CD4-positive, alpha-beta T cell (primary cell): ENCODE measurements around the gene BICDL2. TPM values are rescaled to one million over a fixed set of nuclear protein-coding genes. Genes with fewer than 3 reads are reported as not detected.

Source experiments
- ATAC-seq: fragments of 200-7000 bp; cut with Tn5 transposase; one replicate; pipeline ENCODE4 v1.10.0; 2022; ENCODE audit warnings: mild to moderate bottlenecking; ENCODE audit not compliant: poor library complexity
- CTCF ChIA-PET: fragments of 350-600 bp; sonication (Branson Sonifier 250); formaldehyde crosslinking; loops from one replicate; lab custom pipeline; 2021; ENCODE audit warnings: antibody characterized with exemption, inconsistent platforms; lab: Charles Lee
- POLR2A ChIA-PET: fragments of 350-600 bp; sonication (Branson Sonifier 250); formaldehyde crosslinking; loops from one replicate; lab custom pipeline; 2021; ENCODE audit warnings: antibody characterized with exemption, inconsistent platforms; lab: Charles Lee
- DNase-seq, 14 experiments: peaks; one replicate each; pipeline ENCODE4 v3.0.0-alpha.2; 2013 to 2020; ENCODE audit warnings: mixed read lengths in 2 of 14
- H3K27ac ChIP-seq, 2 donors: one replicate each; pipeline versions ENCODE4 v1.5.1 to v1.7.0; 2013; ENCODE audit warnings: low read length in 2 of 2, low read depth in 1 of 2, mild to moderate bottlenecking in 1 of 2
- H3K27me3 ChIP-seq, 2 experiments: 1 replicate in 1 of 2; 2 replicates in 1 of 2; pipeline versions ENCODE4 v1.6.1 to v1.7.0; 2013; ENCODE audit warnings: low read length in 2 of 2, control low read depth in 1 of 2, mild to moderate bottlenecking in 1 of 2, moderate library complexity in 1 of 2; ENCODE audit not compliant: insufficient read depth in 2 of 2, control insufficient read depth in 1 of 2
- H3K36me3 ChIP-seq: one replicate; pipeline ENCODE4 v1.6.1; 2013; ENCODE audit warnings: low read length, control low read depth; ENCODE audit not compliant: insufficient read depth
- H3K4me1 ChIP-seq: one replicate; pipeline ENCODE4 v1.6.1; 2013; ENCODE audit warnings: low read length, control low read depth; ENCODE audit not compliant: insufficient read depth
- H3K4me3 ChIP-seq: one replicate; pipeline ENCODE4 v1.5.1; 2013; ENCODE audit warnings: mild to moderate bottlenecking, low read length, moderate library complexity
- H3K9me3 ChIP-seq, 2 experiments: 1 replicate in 1 of 2; 2 replicates in 1 of 2; pipeline versions ENCODE4 v1.6.1 to v1.7.0; 2013; ENCODE audit warnings: low read length in 2 of 2, mild to moderate bottlenecking in 2 of 2, control low read depth in 1 of 2, moderate library complexity in 1 of 2; ENCODE audit not compliant: control insufficient read depth in 1 of 2, insufficient read depth in 1 of 2
- H3K27ac Mint-ChIP-seq: one replicate; pipeline ENCODE4 v1.8.0; 2020; ENCODE audit warnings: mixed read lengths
- H3K27me3 Mint-ChIP-seq: one replicate; pipeline ENCODE4 v1.8.0; 2021; ENCODE audit warnings: mixed read lengths
- H3K36me3 Mint-ChIP-seq: one replicate; pipeline ENCODE4 v1.8.0; 2021; ENCODE audit warnings: low read depth, mixed read lengths
- H3K4me1 Mint-ChIP-seq: one replicate; pipeline ENCODE4 v1.8.0; 2021; ENCODE audit warnings: low read depth, mixed read lengths
- H3K4me3 Mint-ChIP-seq: one replicate; pipeline ENCODE4 v1.8.0; 2020; ENCODE audit warnings: mild to moderate bottlenecking, mixed read lengths
- H3K9me3 Mint-ChIP-seq: one replicate; pipeline ENCODE4 v1.8.0; 2020; ENCODE audit warnings: mixed read lengths
- CTCF ChIP-seq: fragments of 200-600 bp; IDR thresholded peaks from one replicate; pipeline ENCODE4 v1.8.0; 2022; ENCODE audit warnings: antibody characterized with exemption, mild to moderate bottlenecking
- intact Hi-C, 2 experiments: fragments of 100-400 bp; cut with DNase I in 1 of 2; cut with micrococcal nuclease in 1 of 2; formaldehyde crosslinking; loops; one replicate each; pipeline versions ENCODE4 v1.15.1 to v1.9.0; 2023 to 2025; cut with DNase I, micrococcal nuclease
- total RNA-seq, 174 experiments: library from RNA in 2 of 174; stranded (reverse) in 2 of 174; gene quantifications; one replicate each; pipeline ENCODE4 v1.2.3 and lab custom pipeline; 2021 to 2026

Gene BICDL2
- total RNA-seq, 2 experiments from 2014 or later = not detected

GRCh38 chr16:3023415-3023668 lies 13.4 kb downstream of the BICDL2 start:
- TF ChIP-seq CTCF = no peak
- H3K36me3 ChIP-seq = peaks cover 20% of the 10 kb centered on the region
- POLR2A ChIA-PET = interaction anchor here (0.6 to 2.3 kb wide), 8 partner anchors 8 to 378 kb away, joined by 4 to 8 read pairs (median 4); partner anchors contain the start of genes ZNF174, ZNF213 and ZSCAN32
- H3K4me3 ChIP-seq = peak overlapping the region; percentile 78
- peaks cover 22% of the 10 kb centered on the region for H3K36me3 Mint-ChIP-seq
- H3K4me1 Mint-ChIP-seq = peaks cover 50% of the 10 kb centered on the region
- intact Hi-C loops = loop anchor here in 1 of 2 experiments (10.0 kb wide), 1 partner anchor 431 kb away; no protein-coding TSS in a partner anchor
- ATAC-seq (no peak), DNase-seq (peak in 2 of 14 experiments; percentile 38 to 52)
- H3K9me3 Mint-ChIP-seq = no peaks in the 10 kb centered on the region
- CTCF ChIA-PET = interaction anchor here (1.4 to 5.4 kb wide), 4 partner anchors 8 to 106 kb away, joined by 6 to 38 read pairs (median 21); no protein-coding TSS in a partner anchor
- no peaks in the 10 kb centered on the region for H3K27me3 Mint-ChIP-seq
- peaks cover 74% of the 10 kb centered on the region for H3K4me1 ChIP-seq
- peak overlapping the region; percentile 80 to 96 for H3K27ac ChIP-seq
- no peaks in the 10 kb centered on the region for H3K27me3 ChIP-seq
- H3K4me3 Mint-ChIP-seq = peak overlapping the region; percentile 66
- no peaks in the 10 kb centered on the region for H3K9me3 ChIP-seq
- H3K27ac Mint-ChIP-seq = peak overlapping the region; percentile 78

- DNase-seq (peak in 4 of 14 experiments; percentile 27 to 63 (median 38)), ATAC-seq (no peak)
- H3K27ac Mint-ChIP-seq = peak overlapping the region; percentile 78
- ChIA-PET CTCF (interaction anchor here (1.4 to 5.4 kb wide), 5 partner anchors 9 to 107 kb away, joined by 4 to 38 read pairs (median 10); no protein-coding TSS in a partner anchor), POLR2A (interaction anchor here (0.6 to 2.3 kb wide), 10 partner anchors 9 to 378 kb away, joined by 3 to 8 read pairs (median 4); partner anchors contain the start of genes ZNF174, ZNF213 and ZSCAN32)
- peaks cover 49% of the 10 kb centered on the region for H3K4me1 Mint-ChIP-seq
- peak overlapping the region; percentile 66 for H3K4me3 Mint-ChIP-seq
- no peaks in the 10 kb centered on the region for H3K9me3 Mint-ChIP-seq
- H3K4me1 ChIP-seq = peaks cover 76% of the 10 kb centered on the region
- intact Hi-C loops = loop anchor here in 1 of 2 experiments (10.0 kb wide), 1 partner anchor 432 kb away; no protein-coding TSS in a partner anchor
- H3K27me3 Mint-ChIP-seq = no peaks in the 10 kb centered on the region
- peaks cover 0 to 1% of the 10 kb centered on the region in 2 experiments for H3K27me3 ChIP-seq
- H3K36me3 Mint-ChIP-seq = peaks cover 22% of the 10 kb centered on the region
- H3K36me3 ChIP-seq = peaks cover 20% of the 10 kb centered on the region
- peak overlapping the region; percentile 78 for H3K4me3 ChIP-seq
- no peak for TF ChIP-seq CTCF
- peak overlapping the region; percentile 20 to 80 for H3K27ac ChIP-seq
- no peaks in the 10 kb centered on the region for H3K9me3 ChIP-seq
Observed at GRCh38 chr16:3022684-3023414, 13.9 kb downstream of the BICDL2 start.

GRCh38 chr16:3022208-3022683 lies 14.5 kb downstream of the BICDL2 start:
- Mint-ChIP-seq H3K27me3 (no peaks in the 10 kb centered on the region), H3K4me1 (peaks cover 49% of the 10 kb centered on the region), H3K9me3 (no peaks in the 10 kb centered on the region), H3K27ac (peak overlapping the region; percentile 78), H3K36me3 (peaks cover 19% of the 10 kb centered on the region), H3K4me3 (peak overlapping the region; percentile 66)
- Histone ChIP-seq H3K4me1 (peaks cover 77% of the 10 kb centered on the region), H3K4me3 (no peak overlapping the region), H3K27me3 (peaks cover 2 to 3% of the 10 kb centered on the region in 2 experiments), H3K27ac (peak overlapping the region; percentile 35 to 80), H3K36me3 (peaks cover 17% of the 10 kb centered on the region), H3K9me3 (no peaks in the 10 kb centered on the region)
- DNase-seq (peak in 13 of 14 experiments; percentile 64 to 90 (median 81)), ATAC-seq (peak; percentile 18)
- intact Hi-C loops = loop anchor here in 1 of 2 experiments (10.0 kb wide), 1 partner anchor 433 kb away; no protein-coding TSS in a partner anchor
- POLR2A ChIA-PET = interaction anchor here (0.7 to 3.3 kb wide), 9 partner anchors 8 to 379 kb away, joined by 3 to 24 read pairs (median 5); partner anchors contain the start of genes ZNF174 and ZSCAN32
- no peak for TF ChIP-seq CTCF
- CTCF ChIA-PET = interaction anchor here (1.4 to 5.4 kb wide), 7 partner anchors 9 to 107 kb away, joined by 3 to 38 read pairs (median 6); no protein-coding TSS in a partner anchor
